ENCODE data around the gene GTF2E1. TPM values are rescaled to one million over a fixed set of nuclear protein-coding genes. Genes with fewer than 3 reads are reported as not detected.

Gene GTF2E1
- total RNA-seq, 1 experiment from 2014 or later, result 21.5 TPM

DNA sequence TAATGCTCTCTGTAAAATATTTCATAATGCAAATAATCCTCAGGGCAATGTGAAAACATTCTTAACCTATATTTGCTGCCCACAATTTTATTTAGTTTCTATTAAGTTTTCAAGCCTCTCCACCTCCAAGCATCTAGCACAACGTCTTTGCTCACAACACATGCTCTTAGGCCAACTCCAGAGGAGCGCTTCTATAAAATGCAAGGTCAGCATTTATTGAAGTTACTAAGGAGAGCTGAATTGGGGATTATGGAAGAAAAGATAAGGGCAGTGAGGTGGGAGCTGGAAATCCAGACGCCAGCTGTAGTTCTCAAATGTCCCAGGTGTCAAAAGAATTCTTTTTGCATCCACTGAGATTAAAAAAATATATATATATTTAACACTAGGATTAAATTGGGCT lies 1.2 kb upstream of the GTF2E1 start:
- no peaks in the 10 kb centered on the region for H3K9me3 ChIP-seq (ENCODE audit: control insufficient read depth in 1 of 2, insufficient read depth in 1 of 2, low read depth in 1 of 2, low read length in 2 of 2)
- intact Hi-C loops (cut with micrococcal nuclease), result no loop called here

More for the DNA sequence above, 1.2 kb upstream of the GTF2E1 start:
- Histone ChIP-seq H3K4me1 (ENCODE audit: control insufficient read depth in 1 of 2, insufficient read depth in 2 of 2, low read length in 2 of 2) (peaks cover 8 to 16% of the 10 kb centered on the region in 2 experiments), H3K9me2 (ENCODE audit: insufficient read depth) (no peaks in the 10 kb centered on the region), H3K4me3 (replicated peaks in 1 of 2; ENCODE audit: low read depth in 1 of 2, low read length in 2 of 2) (peak overlapping the region; percentile 92 to 100), H4K20me1 (ENCODE audit: insufficient read depth) (no peaks in the 10 kb centered on the region), H2AFZ (ENCODE audit: low read depth, low read length, poor library complexity, severe bottlenecking) (no peak overlapping the region), H3K9ac (ENCODE audit: low read length) (peak overlapping the region; percentile 94), H3K79me2 (ENCODE audit: insufficient read depth, low read length) (peaks cover 51% of the 10 kb centered on the region), H3K27me3 (ENCODE audit: insufficient read depth, low read length) (no peaks in the 10 kb centered on the region), H3K27ac (ENCODE audit: low read depth, low read length) (no peak overlapping the region), H3K4me2 (ENCODE audit: low read length) (peak overlapping the region; percentile 67), H3K36me3 (ENCODE audit: control insufficient read depth in 1 of 2, insufficient read depth in 2 of 2, low read length in 2 of 2) (peaks cover 0 to 9% of the 10 kb centered on the region in 2 experiments; a peak in 1 of 4 replicates)
- ATAC-seq, result no peak
- ChIA-PET RAD21 (ENCODE audit: low non-redundant PET in 1 of 2, low total read pairs in 2 of 2, uncharacterized antibody in 2 of 2, unreplicated experiment in 2 of 2) (no interaction called here), POLR2A (no interaction called here), CTCF (interaction anchor here (1.2 kb wide), 1 partner anchor 54 kb away, joined by 3 read pairs; no protein-coding TSS in a partner anchor)
- BruUV-seq (replicated peaks), result no TSS peak
- TF ChIP-seq, protein P1, sequence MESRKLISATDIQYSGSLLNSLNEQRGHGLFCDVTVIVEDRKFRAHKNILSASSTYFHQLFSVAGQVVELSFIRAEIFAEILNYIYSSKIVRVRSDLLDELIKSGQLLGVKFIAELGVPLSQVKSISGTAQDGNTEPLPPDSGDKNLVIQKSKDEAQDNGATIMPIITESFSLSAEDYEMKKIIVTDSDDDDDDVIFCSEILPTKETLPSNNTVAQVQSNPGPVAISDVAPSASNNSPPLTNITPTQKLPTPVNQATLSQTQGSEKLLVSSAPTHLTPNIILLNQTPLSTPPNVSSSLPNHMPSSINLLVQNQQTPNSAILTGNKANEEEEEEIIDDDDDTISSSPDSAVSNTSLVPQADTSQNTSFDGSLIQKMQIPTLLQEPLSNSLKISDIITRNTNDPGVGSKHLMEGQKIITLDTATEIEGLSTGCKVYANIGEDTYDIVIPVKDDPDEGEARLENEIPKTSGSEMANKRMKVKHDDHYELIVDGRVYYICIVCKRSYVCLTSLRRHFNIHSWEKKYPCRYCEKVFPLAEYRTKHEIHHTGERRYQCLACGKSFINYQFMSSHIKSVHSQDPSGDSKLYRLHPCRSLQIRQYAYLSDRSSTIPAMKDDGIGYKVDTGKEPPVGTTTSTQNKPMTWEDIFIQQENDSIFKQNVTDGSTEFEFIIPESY (IDR thresholded peaks at IDR 0.05; ENCODE audit: extremely low read depth, insufficient replicate concordance, low read length), result no peak
- no peak for TF ChIP-seq ZFX (IDR thresholded peaks at IDR 0.05)
- TF ChIP-seq POLR2A (IDR thresholded peaks at IDR 0.05; ENCODE audit: borderline replicate concordance, extremely low read depth, insufficient read depth, insufficient read length), result no peak
- no peak for TF ChIP-seq EZH2phosphoT487 (IDR thresholded peaks at IDR 0.05; ENCODE audit: borderline replicate concordance)
- TF ChIP-seq SIN3A (IDR thresholded peaks at IDR 0.05; ENCODE audit: low read depth), result no peak
- TF ChIP-seq ZNF274 (IDR thresholded peaks at IDR 0.05; ENCODE audit: low read depth, low read length), result no peak
- no peak for TF ChIP-seq REST (IDR thresholded peaks at IDR 0.05; ENCODE audit: low read depth)
- no peak for DNase-seq (ENCODE audit: low read depth, low spot score)
